Subcutaneous adipose tissue (tissue), 4 donors: ENCODE data around the gene ADAM19. TPM values are rescaled to one million over a fixed set of nuclear protein-coding genes. Genes with fewer than 3 reads are reported as not detected.

Experiments used
- CTCF ChIP-seq: fragments of 450-650 bp; IDR thresholded peaks from one replicate; pipeline ENCODE4 v1.5.1; 2016; ENCODE audit warnings: low read depth, mild to moderate bottlenecking, control low read depth, antibody characterized with exemption, moderate library complexity
- total RNA-seq, 4 donors: library from RNA; depleted of rRNA; stranded (reverse); fragments of >200 nt; gene quantifications; one replicate each; pipeline ENCODE4 v1.1.0, GENCODE V29; 2016

The ADAM19 gene
- total RNA-seq, 4 donors from 2014 or later: 1.4 to 2.9 (median 2.2) TPM

- no peak for TF ChIP-seq CTCF
Observed at GRCh38 chr5:157505496-157505895, 70.1 kb downstream of the ADAM19 start.

- no peak for TF ChIP-seq CTCF
Observed at GRCh38 chr5:157504053-157504452, 71.5 kb downstream of the ADAM19 start.

GRCh38 chr5:157502143-157502647 lies 73.4 kb downstream of the ADAM19 start:
- no peak for TF ChIP-seq CTCF

GRCh38 chr5:157497875-157498611 lies 77.5 kb downstream of the ADAM19 start:
- no peak for TF ChIP-seq CTCF

GRCh38 chr5:157496864-157497263 lies 78.7 kb downstream of the ADAM19 start:
- TF ChIP-seq CTCF: no peak

- TF ChIP-seq CTCF: no peak
Observed at GRCh38 chr5:157494178-157494832, 81.3 kb downstream of the ADAM19 start.

- no peak for TF ChIP-seq CTCF
Observed at GRCh38 chr5:157492886-157493285, 82.7 kb downstream of the ADAM19 start.
